NCI-H1417 treated with DMSO at 0.1 percent for 48 hours (cell line): ENCODE measurements around the gene TCF7L1.
"Not testable (repeated sequence)": the region's sequence is repeated elsewhere in the genome, so short reads cannot be mapped to it uniquely, and the experiment has no call there.

ENCODE experiments used
- DNase-seq: peaks from one replicate; lab custom pipeline; 2025; lab: John Stamatoyannopoulos, UW

TCF7L1 gene

DNA sequence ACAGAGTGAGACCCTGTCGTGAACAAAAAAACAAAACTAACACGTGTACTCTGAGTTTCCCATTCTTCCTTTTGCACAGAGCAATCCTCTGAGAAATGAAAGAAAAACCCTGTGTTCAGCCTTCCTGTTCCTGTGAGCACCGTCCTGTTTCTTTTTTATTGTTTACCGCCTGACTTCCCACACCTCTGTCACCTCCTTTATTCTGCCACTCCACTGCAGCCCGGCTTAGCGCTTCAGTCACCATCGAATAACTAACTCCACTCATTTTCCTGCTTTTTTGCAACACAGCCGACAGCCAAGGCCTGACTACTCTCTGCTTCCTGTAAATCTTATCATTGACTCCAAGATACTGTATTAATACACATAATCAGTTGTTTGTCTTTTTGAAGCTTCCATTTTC lies 153.7 kb downstream of the TCF7L1 start:
- no peak for DNase-seq

DNA sequence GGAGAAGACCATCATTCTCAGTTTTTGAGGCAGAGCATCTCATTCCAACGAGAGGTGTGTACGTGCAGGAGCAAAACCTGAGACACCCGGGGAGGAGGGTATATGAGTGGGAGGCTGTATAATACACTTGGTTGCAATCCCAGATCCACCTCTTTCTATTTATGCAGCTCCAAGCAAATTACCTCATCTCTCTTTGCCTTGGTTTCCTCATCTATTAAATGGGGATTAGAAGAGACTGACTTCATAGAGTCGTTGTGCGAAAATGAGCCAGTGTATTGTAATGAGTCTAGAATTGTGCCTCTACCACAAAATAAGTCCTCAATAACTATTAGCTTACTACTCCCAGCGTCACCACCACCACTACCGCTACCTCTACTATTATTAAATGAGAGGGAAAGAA lies 154.5 kb downstream of the TCF7L1 start:
- DNase-seq: no peak

DNA sequence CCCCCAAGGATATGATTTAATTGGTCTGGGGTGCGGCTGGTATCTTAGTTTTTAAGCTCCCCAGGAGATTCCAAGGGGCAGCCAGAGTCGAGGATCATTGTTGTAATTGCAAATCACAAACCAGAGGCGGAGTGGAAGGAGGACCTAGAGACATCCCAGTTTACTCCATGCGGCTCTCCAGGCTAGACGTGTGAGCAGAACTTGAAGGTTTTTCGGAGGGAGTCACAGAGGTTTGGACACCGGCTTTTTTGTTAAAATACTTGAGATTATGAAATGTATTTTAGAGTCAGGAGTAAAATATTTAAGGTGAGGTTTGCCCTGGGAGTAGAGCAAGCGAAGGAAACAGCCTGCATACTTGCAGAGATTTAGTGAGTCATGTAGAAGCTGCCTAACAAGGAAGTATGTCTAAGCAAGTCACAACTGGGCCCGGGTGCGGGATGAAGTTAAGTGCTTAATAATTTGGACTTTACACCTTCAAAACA lies 155.1 kb downstream of the TCF7L1 start:
- no peak for DNase-seq

DNA sequence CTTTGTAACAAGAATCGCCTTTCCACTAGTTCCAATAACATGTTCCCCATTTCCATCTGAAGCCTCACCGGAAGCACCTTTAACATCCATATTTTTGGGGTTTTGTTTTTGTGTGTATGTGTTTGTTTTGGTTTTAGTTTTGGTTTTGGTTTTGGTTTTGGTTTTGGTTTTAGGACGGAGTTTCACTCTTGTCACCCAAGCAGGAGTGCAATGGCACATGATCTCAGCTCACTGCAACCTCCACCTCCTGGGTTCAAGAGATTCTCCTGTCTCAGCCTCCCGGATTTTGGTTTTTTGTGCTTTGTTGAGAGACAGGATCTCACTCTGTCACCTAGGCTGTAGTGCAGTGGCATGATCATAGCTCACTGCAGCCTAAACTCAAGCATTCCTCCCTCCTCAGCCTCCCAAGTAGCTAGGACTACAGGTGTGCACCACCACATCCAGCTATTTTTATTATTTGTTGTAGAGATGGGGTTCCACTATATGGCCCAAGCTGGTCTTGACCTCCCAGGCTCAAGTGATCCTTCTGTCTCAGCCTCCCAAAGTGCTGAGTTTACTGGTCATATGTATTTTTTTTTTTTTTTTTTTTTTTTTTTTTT lies 158.3 kb downstream of the TCF7L1 start:
- no peak for DNase-seq

DNA sequence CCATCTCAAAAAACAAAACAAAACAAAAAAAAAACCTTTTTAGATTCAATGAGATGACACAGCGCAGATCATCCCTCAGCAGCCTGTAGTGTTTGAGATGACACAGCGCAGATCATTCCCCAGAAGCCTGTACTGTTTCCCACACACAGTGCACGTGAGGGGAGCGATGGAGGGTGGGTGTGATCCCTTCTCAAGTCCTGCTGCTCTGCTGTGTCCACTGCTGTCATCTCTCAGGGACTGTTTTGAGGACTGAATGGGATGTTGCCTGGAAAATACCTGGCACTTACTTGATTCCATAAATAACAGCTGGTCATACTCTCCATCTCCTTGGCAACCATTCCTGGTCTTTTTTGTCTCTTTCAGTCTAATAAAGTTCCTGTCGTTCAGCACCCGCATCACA lies 168.9 kb downstream of the TCF7L1 start:
- no peak for DNase-seq

DNA sequence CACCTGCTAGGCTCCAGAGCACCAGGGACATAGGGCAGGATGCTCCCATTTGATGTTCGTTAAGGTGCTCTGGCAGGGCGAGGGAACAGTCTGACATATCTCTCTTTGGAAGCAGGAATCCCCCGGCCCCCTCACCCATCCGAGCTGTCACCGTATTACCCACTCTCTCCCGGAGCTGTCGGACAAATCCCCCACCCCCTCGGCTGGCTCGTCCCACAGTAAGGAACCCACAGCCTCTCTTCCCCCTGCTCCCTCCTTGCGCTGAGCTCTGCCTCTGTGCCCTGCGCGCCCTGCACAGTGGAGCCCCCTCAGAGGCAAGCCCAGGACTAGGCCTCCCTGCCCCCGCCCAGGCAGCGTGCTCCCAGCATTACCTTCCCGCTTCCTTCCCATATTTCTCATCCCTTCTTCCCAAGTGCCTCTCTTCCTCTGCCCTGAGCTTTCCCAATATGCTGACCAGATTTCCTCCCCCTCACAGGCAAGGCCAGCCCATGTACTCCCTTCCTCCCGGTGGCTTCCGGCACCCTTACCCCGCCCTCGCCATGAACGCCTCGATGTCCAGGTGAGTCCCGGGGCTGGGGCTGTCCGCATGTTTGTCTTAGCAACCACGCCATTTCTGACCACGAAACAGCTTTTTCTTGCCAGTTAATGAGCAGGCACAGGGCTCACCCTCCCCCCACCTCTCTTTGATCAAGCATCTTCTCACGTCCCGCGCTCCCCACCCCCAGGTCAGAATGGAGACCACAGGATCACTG lies 170.8 kb downstream of the TCF7L1 start:
- no peak for DNase-seq

DNA sequence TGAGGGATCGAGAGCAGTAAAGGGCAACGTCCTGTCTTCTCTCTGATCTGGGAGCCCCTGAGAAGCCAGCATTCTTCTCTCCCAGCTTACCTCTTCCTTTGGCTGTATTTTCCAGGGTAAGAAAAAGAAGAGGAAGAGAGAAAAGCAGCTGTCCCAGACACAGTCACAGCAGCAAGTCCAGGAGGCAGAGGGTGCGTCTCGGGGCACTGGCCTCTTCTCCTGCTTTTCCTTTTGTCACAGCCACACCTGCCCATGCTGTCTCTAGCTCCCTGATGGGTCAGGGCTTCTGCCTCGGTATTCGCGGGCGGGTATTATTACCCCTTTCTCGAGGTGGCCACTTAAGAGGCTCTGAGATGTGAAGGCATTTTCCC lies 174.3 kb downstream of the TCF7L1 start:
- no peak for DNase-seq

DNA sequence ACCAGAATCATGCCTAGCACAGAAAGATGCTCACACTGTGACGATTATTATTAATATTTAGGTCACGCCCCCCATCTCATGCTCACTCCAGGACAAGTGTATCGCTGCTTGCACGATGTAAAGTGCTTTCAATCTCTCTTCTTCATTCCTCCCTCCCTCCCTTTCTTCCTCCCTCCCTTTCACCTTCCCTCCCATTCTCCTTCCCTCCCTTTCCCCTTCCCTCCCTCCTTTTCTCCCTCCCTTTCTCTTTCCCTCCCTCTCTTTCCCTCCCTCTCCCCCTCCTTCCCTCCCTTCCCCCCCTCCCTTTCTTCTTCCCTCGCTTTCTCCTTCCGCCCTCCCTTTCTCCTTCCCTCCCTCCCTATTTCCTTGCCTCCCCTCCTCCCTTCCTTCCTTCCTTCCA lies 175.0 kb downstream of the TCF7L1 start:
- DNase-seq: no peak

DNA sequence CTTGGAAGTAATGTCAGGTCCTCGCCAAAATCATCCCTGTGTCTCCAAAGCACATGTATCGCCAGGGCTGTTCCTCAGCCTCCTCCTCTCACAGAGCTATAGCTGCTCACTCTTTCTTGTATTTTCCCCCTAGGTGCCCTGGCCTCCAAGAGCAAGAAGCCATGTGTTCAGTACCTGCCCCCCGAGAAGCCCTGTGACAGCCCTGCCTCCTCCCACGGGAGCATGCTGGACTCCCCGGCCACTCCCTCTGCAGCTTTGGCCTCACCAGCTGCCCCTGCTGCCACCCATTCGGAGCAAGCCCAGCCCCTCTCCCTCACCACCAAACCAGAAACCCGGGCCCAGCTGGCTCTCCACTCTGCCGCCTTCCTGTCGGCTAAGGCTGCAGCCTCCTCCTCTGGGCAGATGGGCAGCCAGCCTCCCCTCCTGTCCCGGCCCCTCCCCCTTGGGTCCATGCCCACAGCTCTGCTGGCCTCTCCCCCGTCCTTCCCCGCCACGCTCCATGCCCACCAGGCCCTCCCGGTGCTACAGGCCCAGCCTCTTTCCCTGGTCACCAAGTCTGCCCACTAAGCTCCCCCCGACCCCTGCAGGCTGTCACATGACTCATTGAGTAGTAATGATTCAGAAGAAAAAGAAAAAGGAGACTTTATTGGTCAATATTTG lies 175.8 kb downstream of the TCF7L1 start:
- DNase-seq: no peak

DNA sequence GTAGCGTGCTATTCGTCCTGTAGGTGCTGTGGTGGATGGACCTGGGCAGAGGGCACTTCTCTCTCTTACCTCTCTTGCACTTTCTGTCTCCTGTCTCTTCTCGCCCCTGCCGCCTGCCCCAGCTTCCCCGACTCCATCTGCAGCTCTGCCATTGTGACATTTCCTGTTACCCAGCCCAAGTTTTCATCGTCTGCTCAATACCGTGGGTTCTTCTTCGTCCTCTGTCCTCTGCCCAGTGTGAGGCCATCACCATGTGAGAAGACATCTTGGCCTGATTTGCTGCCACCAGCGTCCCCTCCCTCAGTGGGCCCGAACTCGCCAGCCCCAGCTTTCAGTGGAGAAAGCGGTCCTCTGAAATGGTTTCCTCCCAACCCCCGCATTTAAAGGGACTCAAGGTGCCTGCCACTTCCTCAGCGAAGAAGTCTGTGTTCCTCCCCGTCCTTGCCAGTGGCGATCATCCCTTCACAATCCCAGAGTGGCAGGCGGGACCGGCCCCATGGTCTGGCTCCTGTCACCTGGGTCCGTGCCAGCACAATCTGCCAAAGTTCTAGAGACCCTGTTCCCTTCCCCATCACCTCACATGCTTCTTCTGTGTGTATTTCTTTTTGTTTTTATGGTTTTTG lies 176.6 kb downstream of the TCF7L1 start:
- no peak for DNase-seq

DNA sequence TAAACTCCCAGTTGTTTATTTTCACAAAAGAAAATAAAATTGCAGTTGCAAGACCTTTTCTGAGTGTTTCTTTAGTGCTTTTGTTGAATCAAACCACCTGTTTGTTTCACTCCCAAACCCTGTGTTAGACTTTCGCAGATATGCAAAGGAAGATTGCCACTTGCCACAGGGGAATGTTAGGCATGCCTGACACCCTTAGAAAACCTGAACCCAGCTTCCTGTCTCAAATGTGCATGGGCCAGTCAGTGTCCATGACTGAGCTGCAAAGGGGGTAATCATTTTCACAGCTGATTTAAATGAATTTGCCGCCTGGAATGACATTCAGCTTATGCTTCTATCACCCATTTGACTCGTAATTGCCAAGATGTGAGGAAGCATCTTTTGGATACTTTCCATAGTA lies 177.1 kb downstream of the TCF7L1 start:
- DNase-seq: no peak

DNA sequence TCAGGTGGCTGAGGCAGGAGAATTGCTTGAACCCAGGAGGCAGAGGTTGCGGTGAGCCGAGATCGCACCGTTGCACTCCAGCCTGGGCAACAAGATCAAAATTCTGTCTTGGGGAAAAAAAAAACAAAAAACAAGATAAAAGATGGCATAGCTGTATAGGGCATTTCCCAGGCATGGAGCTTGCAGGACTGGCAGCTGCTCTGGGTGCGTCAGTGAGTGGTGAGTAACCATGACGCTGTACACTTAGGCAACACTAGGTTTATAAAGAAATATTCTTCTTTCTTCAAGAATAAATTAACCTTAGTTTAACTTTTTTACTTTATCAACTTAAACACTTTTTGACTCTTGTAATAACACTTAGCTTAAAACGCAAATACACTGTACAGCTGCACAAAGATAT lies 179.2 kb downstream of the TCF7L1 start:
- DNase-seq: no peak

DNA sequence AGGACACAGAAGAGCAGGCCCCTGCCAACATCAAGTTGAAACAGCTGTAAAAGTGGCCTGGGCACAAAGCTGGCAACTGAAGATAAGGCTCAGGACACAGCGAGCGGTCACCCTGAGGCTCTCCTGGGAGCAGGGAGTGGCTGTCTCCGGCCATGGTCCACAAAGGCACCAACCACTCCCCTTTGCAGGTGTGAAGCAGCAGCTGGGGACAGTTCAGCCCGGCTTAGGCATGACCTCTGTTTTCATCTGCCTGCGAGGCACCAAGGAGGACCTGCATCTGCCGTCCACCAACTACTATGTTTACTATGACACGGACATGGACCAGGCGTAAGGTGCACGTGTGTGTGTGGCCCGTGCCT lies 181.7 kb downstream of the TCF7L1 start:
- DNase-seq: no peak

DNA sequence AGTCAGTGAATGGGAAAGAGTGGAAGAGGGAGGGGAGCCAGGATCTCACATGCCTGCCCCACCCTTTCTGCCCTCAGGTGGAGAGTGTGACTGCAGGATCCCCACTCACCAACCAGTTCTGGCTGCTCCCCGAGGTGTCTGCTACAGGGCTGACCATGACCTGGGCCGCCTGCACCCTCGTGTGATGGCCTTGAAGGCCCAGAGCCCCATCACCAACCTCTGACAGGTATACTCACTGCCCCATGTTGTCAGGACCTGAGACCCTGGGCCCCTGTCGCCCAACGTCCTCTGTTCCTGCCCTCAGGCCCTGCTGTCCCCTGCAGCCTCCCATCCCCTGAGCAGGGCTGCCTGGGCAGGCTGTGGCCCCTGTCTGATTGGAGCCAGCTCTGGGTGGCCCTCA lies 182.7 kb downstream of the TCF7L1 start:
- DNase-seq: not testable (repeated sequence)

DNA sequence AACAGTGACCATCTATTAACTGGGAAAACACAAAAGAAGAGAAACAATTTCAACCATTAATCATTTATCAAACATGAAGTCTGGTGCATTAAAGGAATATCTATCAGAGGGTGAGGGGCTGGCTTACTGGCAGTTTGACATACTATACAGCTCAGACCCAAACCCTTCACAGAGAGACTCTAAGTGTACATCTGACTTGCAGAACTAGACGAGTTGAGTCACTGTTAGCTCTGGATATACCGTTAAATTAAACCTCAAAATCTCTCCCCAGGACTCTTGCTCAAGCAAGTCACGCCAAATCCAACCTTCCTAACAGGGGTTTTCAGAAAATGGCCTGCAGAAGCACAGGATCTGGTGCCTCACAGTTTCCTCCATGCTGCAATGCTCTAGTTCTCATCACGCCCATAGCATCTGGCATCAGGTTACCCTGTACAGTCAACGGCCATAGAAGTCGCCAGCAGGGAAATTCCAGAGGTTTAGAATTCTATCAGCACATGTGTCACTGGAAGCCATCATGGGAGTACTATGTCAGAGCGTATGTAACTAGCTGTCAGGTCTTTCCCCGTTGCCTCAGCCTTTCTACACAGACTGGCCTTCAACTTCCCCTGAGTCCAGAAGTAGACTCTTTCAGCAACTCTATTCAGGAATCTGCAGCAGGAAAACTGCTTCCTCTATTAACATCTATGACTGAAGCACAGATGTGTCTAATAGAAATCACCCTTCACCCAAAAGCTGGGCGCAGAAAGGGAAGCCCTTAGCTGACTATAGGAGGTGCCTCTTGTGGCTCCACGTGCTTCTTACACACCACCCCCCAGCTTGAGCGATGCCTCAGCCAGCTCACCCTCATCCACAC lies 185.3 kb downstream of the TCF7L1 start:
- no peak for DNase-seq

DNA sequence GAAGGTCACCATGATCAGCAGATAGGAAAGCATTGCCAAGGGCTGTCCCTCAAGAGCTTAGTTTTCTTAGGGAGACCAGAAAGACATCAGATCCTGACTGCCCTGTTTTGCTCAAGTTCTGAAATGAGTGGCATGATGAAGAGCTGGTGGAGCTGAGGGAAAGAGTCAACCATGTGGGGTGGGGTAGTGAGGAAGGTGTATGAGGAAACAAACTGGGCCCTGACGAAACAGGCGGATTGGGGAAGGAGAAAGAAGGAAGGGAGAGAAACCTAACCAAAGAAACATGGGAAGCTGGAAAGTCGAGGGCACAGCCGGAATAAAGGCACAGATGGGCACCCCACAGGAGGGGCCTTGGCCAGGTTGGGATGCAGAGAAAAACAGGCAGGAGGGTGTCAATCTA lies 186.6 kb downstream of the TCF7L1 start:
- DNase-seq: no peak

DNA sequence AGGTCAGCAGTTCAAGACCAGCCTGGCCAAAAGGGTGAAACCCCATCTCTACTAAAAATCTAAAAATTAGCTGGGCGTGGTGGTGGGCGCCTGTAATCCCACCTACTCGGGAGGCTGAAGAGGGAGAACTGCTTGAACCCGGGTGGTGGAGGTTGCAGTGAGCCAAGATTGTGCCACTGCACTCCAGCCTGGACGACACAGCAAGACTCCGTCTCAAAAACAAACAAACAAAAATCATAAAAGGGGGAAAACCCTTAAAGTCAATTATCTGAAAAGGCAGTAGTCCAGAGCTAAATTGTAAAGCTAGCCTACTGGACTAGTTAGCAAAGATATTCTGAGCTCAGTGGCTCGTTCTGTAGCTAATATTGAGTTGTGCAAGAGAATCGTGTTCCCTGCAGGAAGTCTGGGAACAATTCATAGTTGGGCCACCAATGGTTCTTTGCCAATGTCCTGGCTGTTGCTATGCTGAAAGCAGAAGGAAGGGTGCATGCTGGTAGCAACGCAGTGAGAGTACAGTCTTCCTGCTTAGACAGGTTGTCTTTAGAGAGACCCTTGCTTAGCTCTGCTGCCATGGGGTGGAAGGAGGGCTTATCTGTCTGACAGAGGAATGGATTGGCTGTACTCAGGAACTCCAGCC lies 190.3 kb downstream of the TCF7L1 start:
- no peak for DNase-seq

DNA sequence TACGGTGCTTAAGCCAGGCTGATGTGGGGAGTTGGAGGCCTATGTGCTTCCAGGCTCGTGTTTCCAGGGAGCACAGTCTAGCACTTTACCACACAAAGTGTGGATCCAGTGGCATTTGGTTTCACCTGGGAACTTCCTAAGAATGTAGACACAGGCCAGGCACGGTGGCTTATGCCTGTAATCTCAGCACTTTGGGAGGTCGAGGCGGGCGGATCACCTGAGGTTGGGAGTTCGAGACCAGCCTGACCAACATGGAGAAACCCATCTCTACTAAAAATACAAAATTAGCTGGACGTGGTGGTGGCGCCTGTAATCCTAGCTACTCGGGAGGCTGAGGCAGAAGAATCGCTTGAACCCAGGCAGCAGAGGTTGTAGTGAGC lies 190.8 kb downstream of the TCF7L1 start:
- DNase-seq: not testable (repeated sequence)

DNA sequence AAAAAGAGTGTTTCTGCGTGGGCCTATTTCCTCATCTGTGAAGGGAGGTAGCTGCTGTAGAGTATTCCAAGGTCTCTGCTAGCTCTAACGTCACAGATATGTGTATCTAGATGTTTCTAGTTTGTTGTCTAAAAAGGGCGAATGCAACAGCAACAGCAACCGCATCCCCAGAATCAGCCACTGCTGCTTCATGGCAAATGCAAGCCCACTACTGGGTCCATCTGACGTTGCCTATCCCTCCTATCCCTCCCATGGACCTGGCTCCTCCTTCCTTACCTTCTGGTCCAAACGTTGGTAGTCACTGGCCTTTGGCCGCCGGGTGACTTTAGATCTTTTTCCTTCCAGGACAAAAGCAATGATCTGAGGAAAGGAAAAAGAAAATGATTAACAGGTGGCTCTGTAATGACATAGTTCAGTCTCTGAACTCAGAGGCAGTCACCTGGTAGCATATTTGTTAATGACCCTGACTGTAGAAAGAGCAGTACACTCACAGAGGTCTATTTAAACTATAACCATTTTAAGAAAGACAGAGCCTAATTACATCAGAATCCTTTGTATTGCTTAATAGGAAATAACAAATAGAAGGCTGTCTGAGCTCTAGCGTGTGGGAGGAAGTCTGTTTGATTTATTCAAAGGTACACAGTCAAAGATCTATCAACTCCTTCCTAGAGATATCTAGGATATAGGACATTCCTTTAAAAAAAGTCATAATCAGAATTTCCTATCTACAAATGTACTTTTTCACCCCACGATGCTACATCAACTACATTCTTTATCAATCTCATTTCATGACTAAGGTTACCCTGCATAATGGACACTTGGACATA lies 191.7 kb downstream of the TCF7L1 start:
- DNase-seq: no peak

DNA sequence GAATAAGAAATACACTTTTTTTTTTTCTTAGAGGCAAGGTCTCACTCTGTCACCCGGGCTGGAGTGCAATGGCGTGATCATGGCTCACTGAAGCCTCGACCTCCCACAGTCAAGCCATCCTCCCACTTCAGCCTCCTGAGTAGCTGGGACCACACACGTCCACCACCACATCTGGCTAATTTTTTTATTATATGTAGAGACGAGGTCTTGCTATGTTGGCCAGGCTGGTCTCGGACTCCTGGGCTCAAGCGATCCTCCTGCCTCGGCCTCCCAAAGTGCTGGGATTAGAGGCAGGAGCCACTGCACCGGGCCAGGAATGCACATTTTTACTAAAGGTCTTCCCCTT lies 192.2 kb downstream of the TCF7L1 start:
- DNase-seq: no peak
